GM13976 (cell line): ENCODE results near the gene PCBP3.
A peak's percentile ranks its signal among the peaks of the same experiment; 100 is the strongest.

Source experiments
- DNase-seq: peaks from one replicate; pipeline ENCODE4 v3.0.0; 2012; ENCODE audit warnings: low spot score
- CTCF ChIP-seq: IDR thresholded peaks from 2 replicates; pipeline ENCODE4 v1.5.1; 2012; ENCODE audit warnings: borderline replicate concordance, mild to moderate bottlenecking; ENCODE audit not compliant: insufficient read depth; ENCODE audit errors: extremely low read depth, missing control alignments, control extremely low read depth
- in situ Hi-C: fragments of 300-500 bp; cut with MboI; formaldehyde crosslinking; loops from one replicate; pipeline ENCODE4 v1.12.0; 2022; ENCODE audit warnings: low sequenced_read_pairs, mixed read lengths, inconsistent platforms; ENCODE audit not compliant: unreplicated experiment

Gene PCBP3

GRCh38 chr21:45768011-45768739 lies 124.7 kb downstream of the PCBP3 start:
- DNase-seq: peak; percentile 16
- in situ Hi-C loops: no loop called here
- TF ChIP-seq CTCF: no peak

GRCh38 chr21:45768740-45769048 lies 125.2 kb downstream of the PCBP3 start:
- in situ Hi-C loops: no loop called here
- peak; percentile 27 for DNase-seq
- no peak for TF ChIP-seq CTCF

GRCh38 chr21:45769294-45769693 lies 125.8 kb downstream of the PCBP3 start:
- peak; percentile 22 for DNase-seq
- in situ Hi-C loops: no loop called here
- no peak for TF ChIP-seq CTCF

GRCh38 chr21:45769896-45770295 lies 126.4 kb downstream of the PCBP3 start:
- TF ChIP-seq CTCF: no peak
- in situ Hi-C loops: no loop called here
- DNase-seq: peak; percentile 25

GRCh38 chr21:45772180-45772579 lies 128.7 kb downstream of the PCBP3 start:
- TF ChIP-seq CTCF: no peak
- in situ Hi-C loops: no loop called here
- no peak for DNase-seq

- in situ Hi-C loops: no loop called here
- DNase-seq: no peak
- TF ChIP-seq CTCF: no peak
Observed at GRCh38 chr21:45774291-45774690, 130.8 kb downstream of the PCBP3 start.
